NCI-H748 (cell line): ENCODE results near the gene ARHGAP19.

Experiments used
- DNase-seq: peaks from one replicate; lab custom pipeline; 2025; ENCODE audit not compliant: unreplicated experiment; lab: John Stamatoyannopoulos, UW

Gene ARHGAP19

DNA sequence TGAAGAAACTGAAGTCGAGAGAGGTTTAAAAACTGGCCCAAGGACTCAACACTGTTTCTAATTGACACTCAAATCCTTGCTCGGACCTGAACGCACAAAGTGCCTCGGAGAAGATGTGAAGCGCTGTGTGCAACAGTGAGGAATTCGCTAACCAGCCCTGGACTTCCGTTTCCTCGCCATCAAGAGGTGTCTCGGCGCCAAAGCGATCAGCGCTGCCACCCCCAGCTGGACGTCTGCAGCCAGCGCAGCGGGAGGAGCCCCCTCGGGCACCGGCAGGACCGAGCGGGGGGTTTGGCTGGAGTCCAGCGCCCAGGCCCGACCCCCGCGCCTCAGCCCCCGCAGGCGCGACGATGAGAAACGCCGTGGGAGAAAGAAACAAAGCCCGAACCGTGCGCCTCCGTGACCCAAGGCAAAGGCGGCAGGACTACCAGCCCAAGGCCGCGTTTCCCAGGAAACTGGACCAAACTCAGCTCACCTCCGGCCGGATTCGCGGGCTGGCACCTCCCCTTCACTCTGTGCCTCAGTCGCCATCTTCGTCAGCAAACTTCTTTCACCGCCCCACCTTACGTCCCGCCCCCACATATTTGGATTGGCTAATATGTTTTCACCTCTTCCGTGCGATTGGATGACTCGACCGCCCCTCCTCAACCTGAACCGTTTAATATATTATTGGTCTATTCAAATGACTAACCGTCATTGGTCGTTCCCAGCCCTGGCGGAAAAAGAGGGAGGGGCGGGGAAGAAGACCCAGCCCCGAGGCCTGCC is at the start of gene ARHGAP19:
ARHGAP19 (minus strand) TSS at position 541 of the 765 bp plus-strand sequence; CDS start at position 531, 10 bp downstream.
- peak; percentile 98 for DNase-seq

DNA sequence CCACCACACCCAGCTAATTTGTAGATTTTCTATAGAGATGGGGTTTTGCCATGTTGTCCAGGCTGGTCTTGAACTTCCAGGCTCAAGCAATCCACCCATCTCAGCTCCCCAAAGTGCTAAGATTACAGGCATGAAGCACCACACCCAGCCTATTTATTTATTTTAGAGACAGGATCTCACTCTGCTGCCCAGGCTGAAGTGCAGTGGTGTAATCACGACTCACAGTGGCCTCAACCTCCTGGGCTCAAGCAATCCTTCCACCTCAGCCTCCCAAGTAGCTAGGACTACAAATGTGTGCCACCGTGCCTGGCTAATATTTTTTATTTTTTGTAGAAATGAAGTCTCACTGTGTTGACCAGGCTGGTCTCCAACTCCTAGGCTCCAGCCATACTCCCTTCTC is 49.0 kb upstream of the ARHGAP19 start:
- DNase-seq: no peak

DNA sequence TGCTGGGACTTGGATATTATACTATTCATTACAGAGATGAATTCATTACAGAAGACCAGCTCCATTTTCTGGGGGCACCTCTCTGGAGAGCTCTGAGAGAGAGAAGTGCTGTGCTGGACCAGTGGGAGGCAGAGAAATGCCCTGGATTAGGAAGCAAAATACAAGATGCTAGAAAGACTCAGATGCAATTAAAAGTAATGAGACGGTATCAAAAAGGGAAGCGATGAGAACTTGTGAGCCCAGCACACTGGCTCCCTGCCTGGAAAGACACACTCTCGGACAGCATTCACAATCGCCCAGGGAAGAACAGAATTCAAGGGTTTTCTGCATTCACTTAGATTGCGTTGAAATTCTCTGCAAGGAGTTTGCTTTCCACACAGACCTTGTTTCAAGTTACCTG is 45.6 kb upstream of the ARHGAP19 start:
- no peak for DNase-seq

DNA sequence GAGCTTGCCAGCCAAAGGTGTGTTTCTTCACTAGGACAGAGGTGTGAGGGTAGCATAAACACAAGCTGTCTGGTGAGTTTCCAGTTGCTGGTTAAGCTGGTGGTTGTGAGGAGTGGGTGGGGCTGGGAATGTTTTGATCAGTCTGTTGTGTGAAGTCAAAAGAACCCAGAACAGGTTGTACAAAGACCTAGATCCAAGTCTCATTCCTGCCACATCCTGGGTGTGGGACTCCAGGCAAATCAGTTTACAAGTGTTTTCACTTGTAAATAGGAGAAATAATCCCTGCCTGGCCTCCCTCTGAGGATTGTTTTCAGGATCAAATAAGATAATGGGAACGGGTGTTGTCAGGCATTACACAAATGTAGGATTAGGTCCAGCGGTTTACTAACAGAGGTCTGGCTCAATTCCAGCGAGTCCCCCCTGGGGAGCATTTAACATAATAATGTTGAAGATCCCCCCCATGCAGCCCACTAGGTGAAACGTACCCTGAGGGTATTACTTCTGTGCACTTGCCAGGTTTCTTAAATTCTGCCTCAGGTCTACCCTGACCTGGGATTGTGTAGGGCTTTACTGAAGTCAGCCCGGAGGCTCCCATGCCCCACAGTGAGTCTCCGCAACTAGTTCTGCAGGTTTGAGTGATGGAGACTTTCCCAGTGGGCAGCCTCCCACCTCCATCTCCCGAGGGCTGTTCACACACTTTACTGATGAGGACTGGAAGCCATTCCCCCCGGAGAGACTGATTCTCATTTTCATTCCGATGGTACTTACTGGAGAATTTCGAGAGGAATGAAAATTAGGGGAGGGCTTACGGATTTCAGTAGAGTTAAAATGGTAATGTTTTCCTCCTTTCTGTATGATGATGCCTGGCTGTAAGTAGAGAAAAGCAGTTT is 44.8 kb upstream of the ARHGAP19 start:
- peak; percentile 75 for DNase-seq

DNA sequence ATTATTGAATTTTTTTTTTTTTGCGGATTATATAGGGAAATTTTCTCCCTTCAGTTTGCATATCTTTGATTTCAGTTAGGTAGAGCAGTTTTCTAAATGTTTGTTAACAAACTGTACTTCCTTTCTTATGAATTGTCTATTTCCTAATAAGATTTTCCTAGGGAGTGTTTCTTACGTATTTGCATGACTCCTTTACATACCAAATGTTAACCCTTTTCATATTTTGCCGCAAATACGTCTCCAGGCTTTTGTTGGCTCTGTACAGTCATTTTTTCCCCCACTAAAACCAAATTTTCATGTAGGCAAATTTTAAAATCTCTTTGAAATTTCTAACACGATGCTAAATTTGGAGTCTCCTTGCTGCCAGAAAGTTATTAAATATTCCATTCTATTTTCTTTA is 44.0 kb upstream of the ARHGAP19 start:
- DNase-seq: no peak

DNA sequence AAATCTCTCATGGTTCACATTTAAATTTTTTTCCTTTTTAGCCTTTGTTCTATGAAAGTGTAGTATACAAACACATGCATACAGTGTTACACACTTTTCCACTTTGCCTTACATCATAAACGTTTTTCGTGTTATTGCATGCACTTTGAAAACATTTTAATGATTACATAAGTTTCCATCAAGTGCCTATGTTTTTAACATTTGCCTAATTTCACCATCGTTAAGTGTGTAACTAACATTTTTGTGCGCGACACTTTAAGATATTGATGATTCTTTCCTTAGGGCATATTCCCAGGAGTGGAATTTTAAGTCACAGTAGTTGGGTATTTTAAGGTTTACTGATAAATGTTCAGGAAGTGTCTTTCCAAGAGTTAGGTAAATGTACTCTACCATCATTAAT is 43.6 kb upstream of the ARHGAP19 start:
- DNase-seq: no peak

- no peak for DNase-seq
Measured at GRCh38 chr10:97335188-97335619, 42.8 kb upstream of the ARHGAP19 start.

DNA sequence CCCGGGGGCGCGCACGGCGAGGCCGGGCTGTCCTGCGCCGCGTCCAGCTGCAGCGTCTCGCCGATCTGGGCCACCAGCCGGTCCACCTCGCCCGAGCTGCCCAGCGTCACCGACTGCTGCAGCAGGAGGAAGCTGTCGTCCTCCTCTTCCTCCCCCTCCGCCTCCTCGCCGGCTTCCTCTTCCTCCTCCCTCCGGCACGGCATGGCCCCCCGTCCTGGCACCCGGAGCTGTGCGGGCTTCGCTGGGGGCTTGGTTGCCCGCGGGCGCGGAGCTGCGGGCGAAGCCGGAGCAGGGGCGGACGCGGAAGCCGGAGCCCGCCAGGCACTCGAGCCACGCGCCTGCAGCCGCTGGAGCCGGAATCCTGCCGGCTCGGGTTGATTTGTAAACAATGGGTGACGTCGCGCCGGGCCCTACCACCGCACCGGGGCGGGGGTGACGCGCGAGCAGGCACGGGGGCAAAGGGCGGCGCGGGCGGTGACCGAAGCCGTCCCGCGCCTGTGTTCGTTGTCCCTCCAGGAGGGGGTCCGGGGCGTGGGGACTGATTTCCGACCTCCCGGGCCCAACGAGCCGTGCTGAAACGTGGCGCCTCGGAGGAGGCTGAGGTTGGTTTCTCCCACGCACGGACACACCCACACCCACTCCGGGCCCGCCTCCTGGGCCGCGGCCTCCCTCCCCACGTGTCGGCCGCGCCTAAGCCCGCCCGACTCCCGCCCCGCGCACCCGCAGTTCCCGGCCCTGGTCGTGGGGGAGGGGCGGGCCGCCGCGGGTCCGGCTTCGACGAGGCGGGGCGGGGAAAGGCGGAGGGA is 42.1 kb upstream of the ARHGAP19 start, which contains the start of gene FRAT2:
FRAT2 (minus strand) TSS at position 360 of the 806 bp plus-strand sequence; CDS start at position 203, 157 bp downstream.
- DNase-seq: peak; percentile 84

DNA sequence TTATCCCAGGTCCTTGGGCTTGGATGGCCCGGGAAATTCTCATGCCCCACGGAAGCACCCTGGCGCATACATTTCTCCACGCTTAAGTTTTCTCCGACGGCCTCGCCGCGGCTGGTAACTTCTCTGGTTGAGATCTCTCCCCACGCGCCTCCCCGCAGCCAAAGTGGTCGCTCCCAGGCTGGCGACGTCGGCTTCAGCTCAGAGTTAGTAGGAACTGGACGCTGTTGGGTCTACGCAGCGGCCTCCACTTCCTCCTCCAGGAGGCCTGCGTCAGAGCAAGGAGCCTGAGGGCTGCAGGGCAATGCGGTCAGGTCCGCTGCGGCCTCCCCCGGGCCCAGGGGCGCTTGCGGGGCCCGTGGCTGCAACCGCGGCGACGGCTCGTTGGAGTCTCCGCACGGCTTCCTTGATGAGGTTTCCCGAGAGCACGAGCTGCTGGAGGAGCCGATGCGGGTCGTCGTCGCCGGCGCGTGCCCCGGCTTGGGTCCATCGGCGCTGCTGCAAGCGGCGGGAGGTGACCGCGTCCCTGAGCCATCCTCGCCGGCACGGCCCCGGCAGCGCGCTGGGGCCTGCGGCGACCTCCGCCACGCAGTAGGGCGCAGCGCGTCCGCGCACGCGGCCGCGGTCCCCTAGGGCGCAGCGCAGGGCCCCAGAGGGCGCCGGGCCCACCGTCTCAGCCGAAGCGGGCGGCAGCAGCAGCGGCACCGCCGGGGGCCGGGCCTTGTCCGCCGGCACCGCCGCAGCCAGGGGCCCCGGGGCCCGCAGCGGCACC is 41.3 kb upstream of the ARHGAP19 start:
- DNase-seq: peak; percentile 45

DNA sequence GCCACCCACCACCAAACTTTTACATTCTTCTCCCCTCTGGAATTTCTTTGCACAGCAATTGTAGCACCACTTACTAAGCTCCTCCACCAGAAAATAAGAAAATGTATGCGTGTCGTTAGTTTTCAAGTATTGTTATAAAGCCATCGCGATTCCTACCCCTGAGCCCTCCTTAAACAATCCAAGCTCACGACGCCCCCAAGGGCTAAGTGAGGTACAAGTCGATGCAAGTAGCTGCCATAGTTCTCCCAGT is 40.8 kb upstream of the ARHGAP19 start:
- peak; percentile 29 for DNase-seq

DNA sequence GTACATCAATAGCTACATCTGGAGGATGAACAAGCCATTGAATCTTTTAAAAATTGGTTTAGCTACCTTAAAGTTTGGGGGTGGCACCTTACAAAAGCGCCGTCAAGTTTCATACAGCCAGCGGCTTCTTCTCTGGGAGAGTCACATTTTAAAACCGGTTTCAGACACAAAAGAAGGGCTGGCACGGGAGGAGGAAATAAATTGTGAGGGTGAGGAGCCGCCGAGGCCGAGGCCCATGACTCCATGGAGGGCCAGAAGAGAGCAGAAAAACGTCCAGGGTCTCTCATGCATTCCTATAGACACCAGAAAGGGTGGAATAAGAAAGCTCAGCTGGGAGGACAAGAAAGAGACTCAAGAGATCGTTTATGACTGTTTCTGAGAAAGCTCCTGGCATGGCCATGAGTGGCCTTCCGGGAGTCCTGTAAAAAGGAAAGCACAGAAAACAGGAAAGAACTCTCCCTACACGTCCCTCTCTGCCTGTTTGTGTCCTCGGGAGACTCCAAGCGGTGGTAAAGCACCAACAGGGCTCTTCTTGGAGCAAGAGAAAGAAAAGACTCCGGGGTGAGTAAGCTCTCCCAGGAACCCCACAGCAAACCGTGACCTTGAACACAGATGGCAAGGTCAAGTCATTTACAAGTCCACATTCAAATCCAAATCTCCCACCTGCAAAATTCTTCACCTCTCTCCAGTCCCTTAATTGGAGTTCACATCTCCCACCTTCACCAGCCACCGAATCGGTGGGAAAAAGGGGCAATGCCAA is 40.3 kb upstream of the ARHGAP19 start:
- peak; percentile 27 for DNase-seq

DNA sequence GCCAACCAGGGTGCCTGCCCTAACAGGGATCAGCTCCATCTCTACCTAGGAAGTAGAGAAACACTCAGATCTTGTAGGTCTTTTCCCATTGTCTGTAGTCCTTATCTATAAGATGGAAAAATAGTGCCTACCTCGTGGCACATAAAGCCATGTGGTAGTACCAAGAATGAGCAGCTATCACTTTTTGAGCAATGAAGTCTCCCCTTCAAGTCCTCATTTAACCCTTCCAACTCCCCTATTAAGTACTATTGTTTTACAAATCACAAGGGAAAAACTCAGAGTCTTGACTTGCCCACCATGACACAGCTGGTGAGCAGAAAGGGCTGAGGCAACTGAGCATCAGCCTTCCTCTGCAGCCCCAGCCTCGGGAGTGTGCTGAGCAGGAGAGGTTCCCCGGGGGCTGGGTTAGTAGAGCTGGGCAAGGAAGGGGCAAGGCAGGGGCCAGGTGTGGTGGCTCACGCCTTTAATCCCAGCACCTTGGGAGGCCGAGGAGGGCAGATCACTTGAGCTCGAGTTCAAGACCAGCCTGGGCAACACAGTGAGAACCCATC is 38.8 kb upstream of the ARHGAP19 start:
- no peak for DNase-seq

- DNase-seq: no peak
Measured at GRCh38 chr10:97329766-97330165, 37.3 kb upstream of the ARHGAP19 start.

GRCh38 chr10:97328646-97329453 is 36.4 kb upstream of the ARHGAP19 start:
- DNase-seq: peak; percentile 21

DNA sequence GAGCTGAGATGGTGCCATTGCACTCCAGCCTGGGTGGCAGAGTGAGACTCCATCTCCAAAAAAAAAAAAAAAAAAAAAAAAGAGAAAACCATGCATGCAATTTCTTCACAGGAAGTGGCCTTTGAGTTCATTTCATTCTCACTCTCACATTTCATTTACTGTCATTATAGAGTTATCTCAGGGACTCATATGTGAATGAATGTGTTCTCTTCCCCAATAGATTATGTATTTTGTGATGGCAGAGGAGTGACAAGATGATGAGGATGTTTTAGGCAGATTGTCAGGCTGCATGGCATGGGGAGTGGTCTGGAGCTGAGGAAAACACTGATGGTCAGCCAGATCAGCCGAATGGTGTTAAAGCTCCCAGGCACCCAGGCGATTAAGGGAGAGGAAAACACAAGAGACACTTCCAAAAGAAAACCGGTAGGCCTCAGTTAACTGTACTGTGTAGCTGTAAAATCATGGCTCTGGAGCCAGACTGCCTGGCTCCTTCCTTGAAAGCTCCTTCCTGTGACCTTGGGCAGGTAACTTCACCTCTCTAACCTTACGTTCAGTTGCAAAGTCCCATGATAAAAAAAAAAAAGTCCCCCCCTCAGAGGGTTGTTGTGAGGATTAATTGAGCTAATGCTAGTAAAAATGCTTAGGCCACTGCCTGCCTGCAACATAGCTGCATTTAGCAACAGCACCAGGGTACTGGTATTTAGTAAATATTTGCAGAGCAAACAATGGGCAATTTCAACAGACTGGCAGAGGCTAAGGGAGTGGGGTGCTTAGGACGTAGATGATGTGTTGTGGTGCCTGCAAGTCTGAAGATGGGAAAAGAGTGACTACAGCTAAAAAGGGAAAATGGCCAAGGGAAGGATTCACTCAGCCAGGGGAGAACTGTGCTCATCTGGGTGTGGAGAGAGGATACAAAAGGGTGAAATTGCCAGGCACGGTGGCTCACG is 35.2 kb upstream of the ARHGAP19 start:
- peak; percentile 88 for DNase-seq

DNA sequence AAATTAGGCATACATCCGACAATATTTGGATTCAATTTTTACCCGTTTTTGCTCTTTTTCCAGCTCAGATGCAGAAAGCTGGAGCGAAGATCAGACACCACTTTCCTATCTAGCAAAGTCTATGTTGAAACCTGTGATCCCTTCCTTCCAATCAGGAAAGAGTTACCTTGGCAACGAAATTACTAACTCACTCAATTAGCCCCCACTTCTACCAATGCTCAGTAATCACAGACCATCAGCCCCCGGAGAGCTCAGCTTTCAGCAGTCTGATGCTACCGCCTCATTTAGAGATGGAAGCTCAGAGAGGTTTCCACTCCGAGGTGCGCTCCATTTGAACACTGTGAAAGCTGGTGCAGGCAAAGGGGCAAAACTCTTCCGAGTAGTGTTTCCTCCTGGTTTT is 33.3 kb upstream of the ARHGAP19 start:
- peak; percentile 46 for DNase-seq

DNA sequence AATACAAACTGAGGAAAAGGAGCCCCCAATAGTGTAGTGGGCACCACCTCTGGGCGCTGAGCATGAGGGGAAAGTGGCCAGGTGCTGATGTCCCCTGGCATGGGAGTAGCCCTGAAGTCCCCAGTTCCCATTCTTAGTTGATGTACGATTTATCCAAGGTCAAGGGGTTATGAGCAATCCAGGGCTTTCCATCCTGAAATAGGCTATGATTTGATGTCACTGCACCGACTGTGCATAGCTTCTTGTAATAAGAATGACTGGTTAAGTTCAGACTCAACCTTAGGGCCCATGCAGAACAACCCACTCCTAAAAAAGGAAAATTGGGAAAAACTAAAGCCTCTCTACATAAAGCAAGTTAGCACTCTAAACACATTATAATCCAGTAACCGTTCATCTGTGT is 31.1 kb upstream of the ARHGAP19 start:
- no peak for DNase-seq

- peak; percentile 36 for DNase-seq
Measured at GRCh38 chr10:97321804-97322190, 29.4 kb upstream of the ARHGAP19 start.
